Stimulated activated CD8-positive, alpha-beta memory T cell treated with anti-CD3 and anti-CD28 coated beads, Interleukin-7, amount 100 ng/mL, for 4 hours (primary cell): Measurements from ENCODE around the gene LHB.

Source experiments
- DNase-seq, 2 donors: peaks; one replicate each; pipeline ENCODE4 v3.0.0-alpha.2; 2020; ENCODE audit warnings: low read depth in 2 of 2

The LHB gene

DNA sequence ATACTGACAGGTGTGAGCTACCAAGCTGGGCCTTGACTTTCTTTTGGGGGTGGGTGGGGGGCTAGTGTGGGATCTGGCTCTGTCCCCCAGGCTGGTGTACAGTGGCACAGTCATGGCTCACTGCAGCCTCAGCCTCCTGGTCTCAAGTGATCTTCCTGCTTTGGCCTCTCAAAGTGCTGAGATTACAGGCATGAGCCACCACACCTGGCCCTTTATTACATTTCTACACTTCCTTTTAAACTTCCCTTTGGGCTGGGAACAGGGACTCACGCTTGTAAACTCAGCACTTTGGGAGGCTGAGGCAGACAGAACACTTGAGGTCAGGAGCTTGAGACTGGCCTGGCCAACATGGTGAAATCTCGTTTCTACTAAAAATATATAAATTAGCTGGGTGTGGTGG lies 39.8 kb downstream of the LHB start:
- DNase-seq = no peak

DNA sequence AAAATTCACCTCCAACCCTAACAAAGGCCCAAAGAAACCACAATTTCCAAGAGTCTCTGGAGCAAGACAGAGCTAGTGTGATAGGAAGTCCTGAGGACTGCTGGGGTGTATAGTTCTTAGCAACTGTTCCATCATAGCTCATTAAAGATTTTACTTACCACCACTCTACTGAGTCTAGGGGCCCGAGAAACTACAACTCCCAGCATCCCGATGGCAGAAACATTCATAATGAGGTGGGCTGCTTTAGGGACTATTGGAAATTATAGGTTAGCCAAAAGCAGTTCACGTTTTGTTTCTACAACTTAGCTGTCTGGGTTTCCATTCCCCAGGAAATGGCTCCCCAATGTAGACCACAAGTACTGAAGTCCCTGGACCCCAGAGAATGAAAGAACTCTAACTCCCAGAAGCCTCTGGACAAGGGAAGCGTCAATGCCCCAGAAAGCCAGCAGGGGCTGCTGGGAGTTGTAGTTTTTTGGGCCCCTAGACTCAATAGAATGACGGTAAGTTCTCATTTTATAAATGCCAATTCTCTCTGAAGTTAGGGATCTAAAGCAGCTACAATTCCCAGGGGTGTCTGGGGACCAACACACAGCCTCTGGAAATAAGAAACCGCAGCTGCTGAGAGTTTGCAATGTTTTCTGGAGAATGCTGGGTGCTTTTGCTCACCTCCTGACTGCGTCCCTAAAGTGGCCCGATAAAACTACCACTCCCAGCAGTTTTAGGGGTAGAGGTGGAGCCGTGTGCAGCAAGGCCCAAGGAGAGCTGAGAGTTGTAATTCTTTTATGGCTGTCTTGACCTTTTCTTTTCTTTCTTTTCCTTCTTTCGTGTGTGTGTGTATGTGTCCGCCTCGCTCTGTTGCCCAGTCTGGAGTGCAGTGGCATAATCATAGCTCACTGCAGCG lies 40.7 kb downstream of the LHB start:
- DNase-seq = no peak

DNA sequence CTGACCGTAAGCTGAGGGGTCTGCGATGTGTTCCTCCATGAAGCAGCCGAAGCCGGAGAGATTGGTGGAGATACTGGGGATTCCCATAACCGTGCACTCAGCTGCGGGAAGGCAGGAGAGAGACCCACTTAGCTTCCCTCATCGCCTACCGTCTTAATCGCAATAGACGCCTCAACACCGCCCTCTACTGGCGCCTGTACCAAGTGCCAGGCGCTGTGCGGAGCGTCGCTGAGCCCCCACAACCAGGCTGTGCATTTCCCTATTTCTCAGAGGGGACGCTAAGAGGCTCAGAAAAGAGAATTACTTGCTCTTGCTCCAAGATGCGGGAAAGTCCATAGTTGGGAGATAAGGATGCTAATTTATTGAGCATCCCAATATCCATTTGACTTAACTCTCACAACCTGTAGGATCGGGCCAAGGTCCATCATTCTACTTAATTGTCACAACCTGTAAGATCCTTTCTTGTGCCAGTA lies 45.9 kb downstream of the LHB start:
- DNase-seq = peak; percentile 60 to 68

DNA sequence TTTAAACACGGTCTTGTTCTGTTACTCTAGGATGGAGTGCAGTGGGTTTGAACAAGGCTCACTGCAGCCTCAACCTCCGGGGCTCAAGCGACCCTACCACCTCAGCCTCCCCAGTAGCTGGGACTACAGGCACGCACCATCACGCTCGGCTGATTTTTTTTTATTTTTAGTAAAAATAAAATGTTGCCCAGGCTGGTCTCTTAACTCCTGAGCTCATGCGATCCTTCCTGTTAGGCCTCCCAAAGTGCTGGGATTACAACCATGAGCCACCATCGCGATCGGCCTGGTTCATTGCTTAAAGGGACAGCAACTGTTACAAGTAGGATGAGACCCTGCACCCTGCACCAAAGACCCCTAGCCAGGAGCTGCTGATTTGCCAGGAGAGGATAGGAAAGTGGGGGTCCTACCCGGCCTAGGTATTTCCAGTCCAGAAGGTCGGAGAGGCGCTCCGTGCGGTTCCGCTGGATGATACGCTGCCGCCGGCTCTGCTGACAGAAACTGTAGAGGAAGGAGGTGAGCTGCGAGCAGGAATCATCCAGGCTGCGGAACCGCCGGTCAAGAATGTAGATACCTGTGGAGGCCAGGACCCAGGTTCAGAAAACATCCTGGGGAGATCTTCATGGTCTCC lies 46.6 kb downstream of the LHB start:
- no peak for DNase-seq

DNA sequence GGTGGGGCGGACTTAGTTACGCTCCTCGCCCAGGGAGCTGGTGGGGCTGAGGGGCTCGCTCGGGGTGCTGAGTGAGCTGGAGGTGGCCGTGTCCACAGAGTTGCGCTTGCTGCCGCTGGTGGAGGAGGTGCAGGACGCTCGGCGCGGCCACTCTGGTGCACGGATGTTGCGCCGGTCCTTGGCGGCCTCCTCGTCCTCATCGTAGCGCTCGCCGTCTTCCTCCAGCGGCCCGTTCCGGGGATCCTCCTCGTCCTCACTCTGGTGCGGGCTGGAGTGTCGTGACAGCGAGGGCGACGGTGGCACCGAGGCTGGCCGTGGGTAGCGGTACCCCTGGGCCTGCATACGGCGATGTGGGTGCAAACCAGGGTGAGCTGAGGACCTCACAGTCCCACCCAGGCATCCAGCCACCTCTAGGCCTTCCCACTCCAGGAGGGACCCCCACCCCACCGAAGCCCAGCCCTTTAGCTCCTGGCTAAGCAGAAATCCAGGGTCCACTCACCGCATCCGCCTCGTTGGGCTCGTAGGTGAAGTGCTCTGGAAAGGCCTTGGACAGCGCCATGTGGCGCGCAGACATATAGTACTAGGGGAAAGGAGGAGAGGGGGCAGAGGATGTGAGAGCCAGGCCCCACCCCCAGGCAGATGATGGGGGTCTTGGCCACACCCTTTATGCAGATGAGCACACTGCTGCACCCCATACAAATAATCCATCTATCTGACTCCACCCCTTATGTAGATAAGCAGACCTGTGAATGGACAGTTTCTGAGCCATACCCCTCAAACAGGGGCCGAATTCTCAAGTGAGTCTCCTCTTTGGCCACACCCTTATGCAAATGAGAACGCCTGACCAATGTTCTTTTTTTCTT lies 47.4 kb downstream of the LHB start:
- no peak for DNase-seq

DNA sequence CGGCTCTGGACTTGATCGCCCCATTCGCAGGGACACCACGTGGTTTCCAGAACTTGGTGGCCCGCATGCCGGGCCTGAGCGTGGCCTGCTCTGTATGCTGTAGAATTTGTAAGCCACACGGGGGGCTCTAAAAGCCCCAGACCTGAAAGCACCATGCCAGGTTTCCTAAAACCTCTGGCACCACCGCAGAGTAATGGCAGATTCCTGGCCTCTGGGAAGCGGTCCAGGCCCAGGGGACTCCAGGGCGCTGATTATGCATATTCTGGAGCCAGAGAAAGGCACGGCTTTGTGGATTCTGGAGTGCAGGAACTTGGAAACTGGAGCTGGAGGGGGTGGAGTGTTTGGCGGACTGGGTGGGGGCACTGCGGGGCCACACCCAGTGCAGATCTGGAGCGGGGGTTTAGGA lies 48.1 kb downstream of the LHB start:
- no peak for DNase-seq

DNA sequence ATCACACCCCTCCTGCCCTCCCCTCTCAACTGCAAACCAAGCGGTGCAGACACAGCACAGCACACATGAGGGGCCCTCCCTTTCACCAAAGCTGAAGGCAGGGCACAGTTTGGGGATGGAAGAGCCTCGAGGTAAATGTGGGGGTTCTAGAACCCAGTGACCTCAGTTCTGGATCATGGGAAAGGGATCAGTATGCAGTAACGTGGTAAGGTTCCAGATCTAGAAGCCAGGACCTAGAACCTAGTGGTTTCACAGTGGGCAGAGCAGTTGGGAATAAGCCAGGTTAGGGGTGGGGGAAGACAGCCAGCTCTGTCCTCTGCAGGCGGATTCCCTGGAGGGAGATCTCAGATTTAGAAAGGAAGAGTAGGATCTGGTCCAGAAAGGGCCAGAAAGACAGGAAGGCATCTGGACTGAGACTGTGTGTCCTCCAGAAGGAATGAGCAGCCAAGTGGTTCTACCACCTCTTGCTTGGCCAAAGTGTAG lies 48.7 kb downstream of the LHB start:
- no peak for DNase-seq

DNA sequence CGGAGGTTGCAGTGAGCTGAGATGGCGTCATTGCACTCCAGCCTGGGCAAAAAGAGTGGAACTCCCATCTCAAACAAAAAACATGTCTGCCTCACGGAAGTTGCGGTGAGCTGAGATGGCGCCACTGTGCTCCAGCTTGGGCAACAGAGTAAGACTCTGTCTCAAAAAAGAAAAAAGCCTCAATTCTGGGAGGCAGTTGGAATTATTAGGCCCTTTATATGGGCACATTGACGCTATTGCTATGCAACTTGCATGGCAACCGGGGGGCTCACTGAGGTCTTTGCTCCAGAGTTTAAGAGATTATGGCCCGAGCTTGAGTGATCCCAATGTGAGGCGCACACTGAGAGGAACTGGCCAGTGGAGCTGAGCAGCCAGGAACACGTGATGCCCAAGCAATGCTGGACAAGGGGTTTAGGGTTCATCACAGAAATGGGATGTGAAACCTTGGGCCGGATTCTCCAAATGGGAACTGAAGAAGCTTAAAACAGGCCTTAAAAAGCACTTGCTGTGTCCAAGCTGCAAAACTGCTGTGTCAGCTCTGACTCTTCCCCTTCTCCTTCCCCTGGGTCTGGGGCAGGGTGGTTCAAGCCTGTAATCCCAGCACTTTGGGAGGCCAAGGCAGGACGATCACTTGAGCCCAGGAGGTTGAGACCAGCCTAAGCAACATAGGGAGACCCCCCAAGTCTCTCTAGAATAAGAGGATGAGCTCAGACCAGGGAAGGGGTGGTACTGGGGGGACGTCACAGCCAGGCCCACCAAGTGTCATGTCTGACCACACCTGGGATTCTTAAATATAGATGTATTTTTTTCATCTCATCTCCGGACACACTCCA lies 49.3 kb downstream of the LHB start:
- DNase-seq = no peak

DNA sequence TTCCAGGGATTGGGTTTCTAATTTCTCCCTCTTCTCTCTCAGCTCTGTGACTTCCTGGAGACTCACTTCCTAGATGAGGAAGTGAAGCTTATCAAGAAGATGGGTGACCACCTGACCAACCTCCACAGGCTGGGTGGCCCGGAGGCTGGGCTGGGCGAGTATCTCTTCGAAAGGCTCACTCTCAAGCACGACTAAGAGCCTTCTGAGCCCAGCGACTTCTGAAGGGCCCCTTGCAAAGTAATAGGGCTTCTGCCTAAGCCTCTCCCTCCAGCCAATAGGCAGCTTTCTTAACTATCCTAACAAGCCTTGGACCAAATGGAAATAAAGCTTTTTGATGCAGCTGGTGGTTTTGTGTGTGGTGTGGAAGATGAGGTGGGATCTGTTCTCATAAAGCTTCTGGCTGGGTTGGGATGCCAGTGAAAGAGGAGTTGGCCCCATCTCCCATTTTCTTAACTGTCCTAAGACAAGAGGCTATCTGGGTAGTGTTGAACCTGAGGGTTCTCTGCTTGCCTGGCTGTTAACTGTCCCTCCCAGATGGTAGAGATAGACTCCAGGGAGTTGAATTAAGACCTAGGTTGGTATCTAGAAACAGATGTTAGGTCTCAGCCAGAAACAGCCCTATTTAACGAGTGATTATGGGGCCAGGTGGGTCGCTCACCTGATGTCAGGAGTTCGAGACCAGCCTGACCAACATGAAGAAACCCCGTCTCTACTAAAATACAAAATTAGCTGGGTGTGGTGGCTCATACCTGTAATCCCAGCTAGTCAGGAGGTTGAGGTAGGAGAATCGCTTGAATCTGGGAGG lies 50.1 kb downstream of the LHB start:
- DNase-seq = no peak
